ENCODE results near the gene PDZRN4.
"Not testable (repeated sequence)": the region's sequence is repeated elsewhere in the genome, so short reads cannot be mapped to it uniquely, and the experiment has no call there.

GRCh38 chr12:41179507-41179906 is 8.6 kb upstream of the PDZRN4 start:
- TF ChIP-seq POLR2A (IDR thresholded peaks at IDR 0.05) = not testable (repeated sequence)
- TF ChIP-seq, protein P1, sequence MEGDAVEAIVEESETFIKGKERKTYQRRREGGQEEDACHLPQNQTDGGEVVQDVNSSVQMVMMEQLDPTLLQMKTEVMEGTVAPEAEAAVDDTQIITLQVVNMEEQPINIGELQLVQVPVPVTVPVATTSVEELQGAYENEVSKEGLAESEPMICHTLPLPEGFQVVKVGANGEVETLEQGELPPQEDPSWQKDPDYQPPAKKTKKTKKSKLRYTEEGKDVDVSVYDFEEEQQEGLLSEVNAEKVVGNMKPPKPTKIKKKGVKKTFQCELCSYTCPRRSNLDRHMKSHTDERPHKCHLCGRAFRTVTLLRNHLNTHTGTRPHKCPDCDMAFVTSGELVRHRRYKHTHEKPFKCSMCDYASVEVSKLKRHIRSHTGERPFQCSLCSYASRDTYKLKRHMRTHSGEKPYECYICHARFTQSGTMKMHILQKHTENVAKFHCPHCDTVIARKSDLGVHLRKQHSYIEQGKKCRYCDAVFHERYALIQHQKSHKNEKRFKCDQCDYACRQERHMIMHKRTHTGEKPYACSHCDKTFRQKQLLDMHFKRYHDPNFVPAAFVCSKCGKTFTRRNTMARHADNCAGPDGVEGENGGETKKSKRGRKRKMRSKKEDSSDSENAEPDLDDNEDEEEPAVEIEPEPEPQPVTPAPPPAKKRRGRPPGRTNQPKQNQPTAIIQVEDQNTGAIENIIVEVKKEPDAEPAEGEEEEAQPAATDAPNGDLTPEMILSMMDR (IDR thresholded peaks at IDR 0.05) = not testable (repeated sequence)
